GM23338 (cell line): ENCODE data around the gene ITGA3. TPM values are rescaled to one million over a fixed set of nuclear protein-coding genes. Genes with fewer than 3 reads are reported as not detected.

Source experiments
- ATAC-seq: fragments of 200-7000 bp; cut with Tn5 transposase; 3 replicates; pipeline ENCODE4 v1.9.1; 2020
- DNase-seq: peaks from one replicate; pipeline ENCODE4 v3.0.0-alpha.2; 2015; ENCODE audit warnings: low spot score
- H2AFZ ChIP-seq: fragments of 200-600 bp; sonication (generic); 2 replicates; pipeline ENCODE4 v1.8.0; 2016; ENCODE audit warnings: antibody characterized with exemption, mild to moderate bottlenecking, moderate library complexity
- H3F3A ChIP-seq: fragments of 200-600 bp; sonication (generic); replicated peaks from 2 replicates; pipeline ENCODE4 v1.8.0; 2017; ENCODE audit warnings: antibody characterized with exemption, mixed run types, low read depth
- H3K27ac ChIP-seq: fragments of 200-600 bp; sonication (generic); 2 replicates; pipeline ENCODE4 v1.6.1; 2016; ENCODE audit warnings: low read depth
- H3K27me3 ChIP-seq: fragments of 200-600 bp; sonication (generic); 2 replicates; pipeline ENCODE4 v1.8.0; 2016; ENCODE audit warnings: mild to moderate bottlenecking, mixed run types, moderate library complexity; ENCODE audit not compliant: insufficient read depth
- H3K36me3 ChIP-seq: fragments of 200-600 bp; sonication (generic); 2 replicates; pipeline ENCODE4 v1.8.0; 2016; ENCODE audit warnings: mild to moderate bottlenecking; ENCODE audit not compliant: insufficient read depth
- H3K4me1 ChIP-seq: fragments of 200-600 bp; sonication (generic); 2 replicates; pipeline ENCODE4 v1.8.0; 2016; ENCODE audit warnings: mild to moderate bottlenecking, moderate library complexity; ENCODE audit not compliant: insufficient read depth
- H3K4me2 ChIP-seq: fragments of 200-600 bp; sonication (generic); 2 replicates; pipeline ENCODE4 v1.7.1; 2017; ENCODE audit warnings: mixed run types
- H3K4me3 ChIP-seq: fragments of 200-600 bp; sonication (generic); 2 replicates; pipeline ENCODE4 v1.6.1; 2016; ENCODE audit warnings: mixed run types
- H3K79me2 ChIP-seq: fragments of 200-600 bp; sonication (generic); replicated peaks from 2 replicates; pipeline ENCODE4 v1.8.0; 2017; ENCODE audit warnings: mild to moderate bottlenecking; ENCODE audit not compliant: insufficient read depth
- H3K9me2 ChIP-seq: fragments of 200-600 bp; sonication (generic); 2 replicates; pipeline ENCODE4 v1.8.0; 2017; ENCODE audit not compliant: insufficient read depth
- H4K20me1 ChIP-seq: fragments of 200-600 bp; sonication (generic); replicated peaks from 2 replicates; pipeline ENCODE4 v1.8.0; 2017; ENCODE audit warnings: mild to moderate bottlenecking; ENCODE audit not compliant: insufficient read depth
- H3K27ac Mint-ChIP-seq: 2 replicates; pipeline ENCODE4 v1.8.0; 2020; ENCODE audit warnings: inconsistent platforms, mild to moderate bottlenecking, moderate library complexity, mixed read lengths
- H3K27me3 Mint-ChIP-seq: 3 replicates; pipeline ENCODE4 v1.8.0; 2022; ENCODE audit warnings: low read depth, mild to moderate bottlenecking, moderate library complexity, mixed read lengths, inconsistent platforms; ENCODE audit not compliant: insufficient read depth, poor library complexity
- H3K36me3 Mint-ChIP-seq: 3 replicates; pipeline ENCODE4 v1.8.0; 2021; ENCODE audit warnings: low read depth, mild to moderate bottlenecking, inconsistent platforms, moderate library complexity, mixed read lengths
- H3K4me1 Mint-ChIP-seq: 3 replicates; pipeline ENCODE4 v1.8.0; 2020; ENCODE audit warnings: mild to moderate bottlenecking, inconsistent platforms, mixed read lengths
- H3K4me3 Mint-ChIP-seq: 3 replicates; pipeline ENCODE4 v1.8.0; 2021; ENCODE audit warnings: moderate library complexity, mild to moderate bottlenecking, inconsistent platforms, mixed read lengths
- H3K9me3 Mint-ChIP-seq: 3 replicates; pipeline ENCODE4 v1.8.0; 2020; ENCODE audit warnings: moderate library complexity, mild to moderate bottlenecking, inconsistent platforms, mixed read lengths
- CREB1 ChIP-seq: fragments of 250-450 bp; sonication (Bioruptor Pico); IDR thresholded peaks from 2 replicates; pipeline ENCODE4 v1.5.0; 2020; ENCODE audit warnings: low read depth, mild to moderate bottlenecking, moderate library complexity
- ETS1 ChIP-seq: IDR thresholded peaks from 2 replicates; pipeline ENCODE4 v1.6.1; 2016; ENCODE audit warnings: antibody characterized with exemption
- EZH2 ChIP-seq: fragments of 200-600 bp; sonication (generic); IDR thresholded peaks from one replicate; pipeline ENCODE4 v1.8.0; 2017; ENCODE audit warnings: antibody characterized with exemption, mild to moderate bottlenecking, low read depth; ENCODE audit not compliant: unreplicated experiment
- EZH2phosphoT487 ChIP-seq: fragments of 200-600 bp; sonication (generic); IDR thresholded peaks from one replicate; pipeline ENCODE4 v1.8.1; 2018; ENCODE audit warnings: antibody characterized with exemption; ENCODE audit not compliant: unreplicated experiment
- JUNB ChIP-seq: IDR thresholded peaks from one replicate; pipeline ENCODE4 v1.6.1; 2016; ENCODE audit warnings: antibody characterized with exemption; ENCODE audit not compliant: unreplicated experiment
- NANOG ChIP-seq: IDR thresholded peaks from 2 replicates; pipeline ENCODE4 v1.6.1; 2016; ENCODE audit warnings: antibody characterized with exemption, borderline replicate concordance
- POLR2AphosphoS5 ChIP-seq: IDR thresholded peaks from 2 replicates; pipeline ENCODE4 v1.6.1; 2016; ENCODE audit warnings: antibody characterized with exemption, low read depth
- REST ChIP-seq: IDR thresholded peaks from one replicate; pipeline ENCODE4 v1.6.1; 2018; ENCODE audit warnings: antibody characterized with exemption; ENCODE audit not compliant: unreplicated experiment
- STAT1 ChIP-seq: IDR thresholded peaks from one replicate; pipeline ENCODE4 v1.6.1; 2016; ENCODE audit warnings: antibody characterized with exemption; ENCODE audit not compliant: unreplicated experiment
- ZNF114 ChIP-seq: fragments of 250-450 bp; sonication (Bioruptor Pico); IDR thresholded peaks from 2 replicates; pipeline ENCODE4 v1.5.0; 2020; ENCODE audit warnings: mild to moderate bottlenecking, moderate library complexity
- ZNF331 ChIP-seq: fragments of 250-450 bp; sonication (Bioruptor Pico); IDR thresholded peaks from 2 replicates; pipeline ENCODE4 v1.5.0; 2020; ENCODE audit warnings: low read depth, mild to moderate bottlenecking, moderate library complexity
- polyA plus RNA-seq: library from polyadenylated mRNA; unstranded; fragments of >200 nt; fragmentation: Nextera tagmentation; extraction: Ambion mirVana; gene quantifications from 2 replicates; pipeline ENCODE4 v1.2.1, GENCODE V29; 2016
- total RNA-seq: library from RNA; depleted of rRNA; stranded (reverse); fragments of >200 nt; shearing (Covaris generic); gene quantifications from 2 replicates; pipeline ENCODE4 v1.2.3, GENCODE V29; 2014
- TF ChIP-seq, protein P1 (sequence below): fragments of 250-450 bp; sonication (Bioruptor Pico); IDR thresholded peaks from 2 replicates; pipeline ENCODE4 v1.5.0; 2020; ENCODE audit warnings: mild to moderate bottlenecking, moderate library complexity
- TF ChIP-seq, protein P2 (sequence below), 2 experiments: fragments of 200-600 bp in 1 of 2; sonication (generic) in 1 of 2; conservative IDR thresholded peaks; 2 replicates each; pipeline versions ENCODE4 v1.5.1 to v1.6.1; 2016 to 2017; ENCODE audit warnings: antibody characterized with exemption in 2 of 2, low read depth in 2 of 2, mild to moderate bottlenecking in 2 of 2, moderate library complexity in 1 of 2

The ITGA3 gene
- total and polyA plus RNA-seq, 2 experiments from 2014 or later, result 9.6 to 28.3 TPM

DNA sequence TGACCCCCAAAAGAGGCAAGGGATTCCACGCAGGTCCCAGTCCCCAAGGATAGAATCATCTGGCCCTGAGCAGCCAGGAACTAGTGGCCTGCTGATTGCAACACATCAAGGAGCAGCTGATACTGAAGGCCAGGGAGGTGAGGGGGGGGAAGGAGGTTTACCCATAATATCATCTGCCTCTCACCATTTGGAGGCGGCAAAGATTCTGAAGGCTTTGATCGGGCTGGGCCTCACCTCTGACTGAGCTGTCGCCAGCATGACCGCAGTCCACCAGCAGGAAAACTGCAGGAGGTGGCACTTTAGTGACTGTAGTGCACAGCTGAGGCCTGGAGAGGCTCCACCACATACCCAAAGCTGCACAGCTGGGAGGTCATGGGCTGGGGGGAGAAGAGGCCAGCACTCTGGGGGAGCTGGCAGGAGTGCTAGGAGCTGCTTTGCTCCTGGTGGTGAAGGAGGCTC lies 20.5 kb upstream of the ITGA3 start:
- no peak overlapping the region for H2AFZ ChIP-seq
- H3K27ac Mint-ChIP-seq, result no peak overlapping the region

More for the DNA sequence above, 20.5 kb upstream of the ITGA3 start:
- DNase-seq, result no peak
- Histone ChIP-seq H3K4me1 (peaks cover 4% of the 10 kb centered on the region; the same call in 1 of the 2 replicates), H3F3A (no peaks in the 10 kb centered on the region), H3K4me2 (no peak overlapping the region), H3K79me2 (no peaks in the 10 kb centered on the region), H4K20me1 (no peaks in the 10 kb centered on the region), H3K36me3 (no peaks in the 10 kb centered on the region), H3K9me2 (no peaks in the 10 kb centered on the region), H3K27ac (no peak overlapping the region), H3K27me3 (no peaks in the 10 kb centered on the region), H3K4me3 (no peak overlapping the region)
- Mint-ChIP-seq H3K27me3 (peaks cover 5% of the 10 kb centered on the region), H3K9me3 (no peaks in the 10 kb centered on the region), H3K4me1 (peaks cover 14% of the 10 kb centered on the region; the same call in 2 of the 3 replicates), H3K4me3 (no peak overlapping the region; the same call in 2 of the 3 replicates), H3K36me3 (no peaks in the 10 kb centered on the region)
- peak; percentile 15; the same call in 1 of the 3 replicates for ATAC-seq
- no peak for TF ChIP-seq CREB1 (CRISPR knock-in tag)
- no peak for TF ChIP-seq POLR2AphosphoS5
- TF ChIP-seq JUNB, result no peak
- TF ChIP-seq ZNF114 (CRISPR knock-in tag), result no peak
- TF ChIP-seq ZNF331 (CRISPR knock-in tag), result no peak
- TF ChIP-seq, protein P1, sequence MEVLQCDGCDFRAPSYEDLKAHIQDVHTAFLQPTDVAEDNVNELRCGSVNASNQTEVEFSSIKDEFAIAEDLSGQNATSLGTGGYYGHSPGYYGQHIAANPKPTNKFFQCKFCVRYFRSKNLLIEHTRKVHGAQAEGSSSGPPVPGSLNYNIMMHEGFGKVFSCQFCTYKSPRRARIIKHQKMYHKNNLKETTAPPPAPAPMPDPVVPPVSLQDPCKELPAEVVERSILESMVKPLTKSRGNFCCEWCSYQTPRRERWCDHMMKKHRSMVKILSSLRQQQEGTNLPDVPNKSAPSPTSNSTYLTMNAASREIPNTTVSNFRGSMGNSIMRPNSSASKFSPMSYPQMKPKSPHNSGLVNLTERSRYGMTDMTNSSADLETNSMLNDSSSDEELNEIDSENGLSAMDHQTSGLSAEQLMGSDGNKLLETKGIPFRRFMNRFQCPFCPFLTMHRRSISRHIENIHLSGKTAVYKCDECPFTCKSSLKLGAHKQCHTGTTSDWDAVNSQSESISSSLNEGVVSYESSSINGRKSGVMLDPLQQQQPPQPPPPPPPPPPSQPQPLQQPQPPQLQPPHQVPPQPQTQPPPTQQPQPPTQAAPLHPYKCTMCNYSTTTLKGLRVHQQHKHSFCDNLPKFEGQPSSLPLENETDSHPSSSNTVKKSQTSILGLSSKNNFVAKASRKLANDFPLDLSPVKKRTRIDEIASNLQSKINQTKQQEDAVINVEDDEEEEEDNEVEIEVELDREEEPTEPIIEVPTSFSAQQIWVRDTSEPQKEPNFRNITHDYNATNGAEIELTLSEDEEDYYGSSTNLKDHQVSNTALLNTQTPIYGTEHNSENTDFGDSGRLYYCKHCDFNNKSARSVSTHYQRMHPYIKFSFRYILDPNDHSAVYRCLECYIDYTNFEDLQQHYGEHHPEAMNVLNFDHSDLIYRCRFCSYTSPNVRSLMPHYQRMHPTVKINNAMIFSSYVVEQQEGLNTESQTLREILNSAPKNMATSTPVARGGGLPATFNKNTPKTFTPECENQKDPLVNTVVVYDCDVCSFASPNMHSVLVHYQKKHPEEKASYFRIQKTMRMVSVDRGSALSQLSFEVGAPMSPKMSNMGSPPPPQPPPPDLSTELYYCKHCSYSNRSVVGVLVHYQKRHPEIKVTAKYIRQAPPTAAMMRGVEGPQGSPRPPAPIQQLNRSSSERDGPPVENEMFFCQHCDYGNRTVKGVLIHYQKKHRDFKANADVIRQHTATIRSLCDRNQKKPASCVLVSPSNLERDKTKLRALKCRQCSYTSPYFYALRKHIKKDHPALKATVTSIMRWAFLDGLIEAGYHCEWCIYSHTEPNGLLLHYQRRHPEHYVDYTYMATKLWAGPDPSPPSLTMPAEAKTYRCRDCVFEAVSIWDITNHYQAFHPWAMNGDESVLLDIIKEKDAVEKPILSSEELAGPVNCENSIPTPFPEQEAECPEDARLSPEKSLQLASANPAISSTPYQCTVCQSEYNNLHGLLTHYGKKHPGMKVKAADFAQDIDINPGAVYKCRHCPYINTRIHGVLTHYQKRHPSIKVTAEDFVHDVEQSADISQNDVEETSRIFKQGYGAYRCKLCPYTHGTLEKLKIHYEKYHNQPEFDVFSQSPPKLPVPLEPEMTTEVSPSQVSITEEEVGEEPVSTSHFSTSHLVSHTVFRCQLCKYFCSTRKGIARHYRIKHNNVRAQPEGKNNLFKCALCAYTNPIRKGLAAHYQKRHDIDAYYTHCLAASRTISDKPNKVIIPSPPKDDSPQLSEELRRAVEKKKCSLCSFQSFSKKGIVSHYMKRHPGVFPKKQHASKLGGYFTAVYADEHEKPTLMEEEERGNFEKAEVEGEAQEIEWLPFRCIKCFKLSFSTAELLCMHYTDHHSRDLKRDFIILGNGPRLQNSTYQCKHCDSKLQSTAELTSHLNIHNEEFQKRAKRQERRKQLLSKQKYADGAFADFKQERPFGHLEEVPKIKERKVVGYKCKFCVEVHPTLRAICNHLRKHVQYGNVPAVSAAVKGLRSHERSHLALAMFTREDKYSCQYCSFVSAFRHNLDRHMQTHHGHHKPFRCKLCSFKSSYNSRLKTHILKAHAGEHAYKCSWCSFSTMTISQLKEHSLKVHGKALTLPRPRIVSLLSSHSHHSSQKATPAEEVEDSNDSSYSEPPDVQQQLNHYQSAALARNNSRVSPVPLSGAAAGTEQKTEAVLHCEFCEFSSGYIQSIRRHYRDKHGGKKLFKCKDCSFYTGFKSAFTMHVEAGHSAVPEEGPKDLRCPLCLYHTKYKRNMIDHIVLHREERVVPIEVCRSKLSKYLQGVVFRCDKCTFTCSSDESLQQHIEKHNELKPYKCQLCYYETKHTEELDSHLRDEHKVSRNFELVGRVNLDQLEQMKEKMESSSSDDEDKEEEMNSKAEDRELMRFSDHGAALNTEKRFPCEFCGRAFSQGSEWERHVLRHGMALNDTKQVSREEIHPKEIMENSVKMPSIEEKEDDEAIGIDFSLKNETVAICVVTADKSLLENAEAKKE (CRISPR knock-in tag), result no peak
- no peak for TF ChIP-seq ETS1
- TF ChIP-seq EZH2phosphoT487, result no peak
- TF ChIP-seq STAT1, result no peak
- TF ChIP-seq REST, result no peak
- TF ChIP-seq EZH2, result no peak
- TF ChIP-seq NANOG, result no peak
- TF ChIP-seq, protein P2, sequence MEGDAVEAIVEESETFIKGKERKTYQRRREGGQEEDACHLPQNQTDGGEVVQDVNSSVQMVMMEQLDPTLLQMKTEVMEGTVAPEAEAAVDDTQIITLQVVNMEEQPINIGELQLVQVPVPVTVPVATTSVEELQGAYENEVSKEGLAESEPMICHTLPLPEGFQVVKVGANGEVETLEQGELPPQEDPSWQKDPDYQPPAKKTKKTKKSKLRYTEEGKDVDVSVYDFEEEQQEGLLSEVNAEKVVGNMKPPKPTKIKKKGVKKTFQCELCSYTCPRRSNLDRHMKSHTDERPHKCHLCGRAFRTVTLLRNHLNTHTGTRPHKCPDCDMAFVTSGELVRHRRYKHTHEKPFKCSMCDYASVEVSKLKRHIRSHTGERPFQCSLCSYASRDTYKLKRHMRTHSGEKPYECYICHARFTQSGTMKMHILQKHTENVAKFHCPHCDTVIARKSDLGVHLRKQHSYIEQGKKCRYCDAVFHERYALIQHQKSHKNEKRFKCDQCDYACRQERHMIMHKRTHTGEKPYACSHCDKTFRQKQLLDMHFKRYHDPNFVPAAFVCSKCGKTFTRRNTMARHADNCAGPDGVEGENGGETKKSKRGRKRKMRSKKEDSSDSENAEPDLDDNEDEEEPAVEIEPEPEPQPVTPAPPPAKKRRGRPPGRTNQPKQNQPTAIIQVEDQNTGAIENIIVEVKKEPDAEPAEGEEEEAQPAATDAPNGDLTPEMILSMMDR (conservative IDR thresholded peaks at IDR 0.05; ENCODE audit: low read depth in 2 of 2), result no peak
